ENCODE results near the gene ETF1. TPM values are rescaled to one million over a fixed set of nuclear protein-coding genes. Genes with fewer than 3 reads are reported as not detected.
"Not testable (repeated sequence)": the region's sequence is repeated elsewhere in the genome, so short reads cannot be mapped to it uniquely, and the experiment has no call there.

The ETF1 gene
- total RNA-seq, 1 donor from 2014 or later = 153 TPM

- peaks cover 6% of the 10 kb centered on the region for H3K4me1 ChIP-seq (ENCODE audit: insufficient read depth, low read length)
- no peaks in the 10 kb centered on the region for H3K9me3 Mint-ChIP-seq (ENCODE audit: unreplicated experiment)
- H3K79me2 ChIP-seq (ENCODE audit: insufficient read depth, low read length) = peaks cover 17% of the 10 kb centered on the region
- peaks cover 1% of the 10 kb centered on the region for H3K4me1 Mint-ChIP-seq (ENCODE audit: low read depth, unreplicated experiment)
- peaks cover 59% of the 10 kb centered on the region for H3K36me3 ChIP-seq (ENCODE audit: insufficient read depth, low read length)
- H4K20me1 ChIP-seq (ENCODE audit: insufficient read depth, low read length) = peaks cover 57% of the 10 kb centered on the region
- H3K9me3 ChIP-seq (ENCODE audit: insufficient read depth, low read depth, low read length) = no peaks in the 10 kb centered on the region
- DNase-seq (ENCODE audit: low read depth) (no peak), FAIRE-seq (no peak)
- no peak overlapping the region for H3K4me3 Mint-ChIP-seq (ENCODE audit: unreplicated experiment)
- peaks cover 16% of the 10 kb centered on the region for H3K36me3 Mint-ChIP-seq (ENCODE audit: low read depth, unreplicated experiment)
- no peaks in the 10 kb centered on the region for H3K27me3 ChIP-seq (ENCODE audit: insufficient read depth, low read length)
- no peak overlapping the region for H3K27ac ChIP-seq (ENCODE audit: low read depth, low read length)
- H3K27ac Mint-ChIP-seq (ENCODE audit: unreplicated experiment) = no peak overlapping the region
- TF ChIP-seq, protein P1, sequence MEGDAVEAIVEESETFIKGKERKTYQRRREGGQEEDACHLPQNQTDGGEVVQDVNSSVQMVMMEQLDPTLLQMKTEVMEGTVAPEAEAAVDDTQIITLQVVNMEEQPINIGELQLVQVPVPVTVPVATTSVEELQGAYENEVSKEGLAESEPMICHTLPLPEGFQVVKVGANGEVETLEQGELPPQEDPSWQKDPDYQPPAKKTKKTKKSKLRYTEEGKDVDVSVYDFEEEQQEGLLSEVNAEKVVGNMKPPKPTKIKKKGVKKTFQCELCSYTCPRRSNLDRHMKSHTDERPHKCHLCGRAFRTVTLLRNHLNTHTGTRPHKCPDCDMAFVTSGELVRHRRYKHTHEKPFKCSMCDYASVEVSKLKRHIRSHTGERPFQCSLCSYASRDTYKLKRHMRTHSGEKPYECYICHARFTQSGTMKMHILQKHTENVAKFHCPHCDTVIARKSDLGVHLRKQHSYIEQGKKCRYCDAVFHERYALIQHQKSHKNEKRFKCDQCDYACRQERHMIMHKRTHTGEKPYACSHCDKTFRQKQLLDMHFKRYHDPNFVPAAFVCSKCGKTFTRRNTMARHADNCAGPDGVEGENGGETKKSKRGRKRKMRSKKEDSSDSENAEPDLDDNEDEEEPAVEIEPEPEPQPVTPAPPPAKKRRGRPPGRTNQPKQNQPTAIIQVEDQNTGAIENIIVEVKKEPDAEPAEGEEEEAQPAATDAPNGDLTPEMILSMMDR (IDR thresholded peaks at IDR 0.05; ENCODE audit: insufficient read depth, low read depth, low read length) = no peak
- no peak for TF ChIP-seq EZH2 (IDR thresholded peaks at IDR 0.05; ENCODE audit: insufficient read depth, low read length)
- no peak overlapping the region for H2AFZ ChIP-seq (ENCODE audit: low read depth, low read length)
- no peak overlapping the region for H3K4me3 ChIP-seq (ENCODE audit: insufficient read depth, low read depth, low read length)
- no peak overlapping the region for H3K9ac ChIP-seq (ENCODE audit: low read length)
- no peaks in the 10 kb centered on the region for H3K27me3 Mint-ChIP-seq (ENCODE audit: low read depth, unreplicated experiment)
- no peak overlapping the region for H3K4me2 ChIP-seq (ENCODE audit: low read length)
These were observed 34.1 kb downstream of the ETF1 start for GRCh38 chr5:138508958-138509357.

DNA sequence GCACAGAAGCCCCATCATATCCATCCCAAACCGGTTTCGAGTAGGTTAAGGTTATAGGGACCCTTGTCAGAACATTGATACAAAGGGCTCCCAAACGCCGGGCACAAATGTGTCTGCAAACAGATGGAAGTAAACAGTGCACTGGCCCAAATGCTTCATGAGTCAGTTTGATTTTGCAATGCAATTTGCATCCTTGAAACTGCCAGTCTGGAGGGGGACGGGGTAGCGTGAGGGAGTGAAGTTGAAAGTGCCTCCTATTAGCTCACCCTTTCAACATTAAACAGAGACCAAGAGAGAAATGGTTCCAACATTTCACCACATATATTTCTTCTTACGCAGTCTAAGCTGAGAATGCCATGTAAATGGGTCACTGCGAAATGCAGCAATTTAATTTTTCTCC lies 35.6 kb downstream of the ETF1 start:
- H3K9ac ChIP-seq (ENCODE audit: low read length); DNase-seq (ENCODE audit: low read depth); H3K9me3 Mint-ChIP-seq (ENCODE audit: unreplicated experiment); H3K27ac Mint-ChIP-seq (ENCODE audit: unreplicated experiment); H3K27me3 Mint-ChIP-seq (ENCODE audit: low read depth, unreplicated experiment); H3K27me3 ChIP-seq (ENCODE audit: insufficient read depth, low read length); H3K4me2 ChIP-seq (ENCODE audit: low read length); H3K4me3 ChIP-seq (ENCODE audit: insufficient read depth, low read depth, low read length); H3K9me3 ChIP-seq (ENCODE audit: insufficient read depth, low read depth, low read length); H3K27ac ChIP-seq (ENCODE audit: low read depth, low read length); FAIRE-seq; H3K4me3 Mint-ChIP-seq (ENCODE audit: unreplicated experiment); H3K4me1 ChIP-seq (ENCODE audit: insufficient read depth, low read length); H3K4me1 Mint-ChIP-seq (ENCODE audit: low read depth, unreplicated experiment); H2AFZ ChIP-seq (ENCODE audit: low read depth, low read length): not testable (repeated sequence)
- peaks cover 11% of the 10 kb centered on the region for H3K36me3 Mint-ChIP-seq (ENCODE audit: low read depth, unreplicated experiment)
- Histone ChIP-seq H4K20me1 (ENCODE audit: insufficient read depth, low read length) (peaks cover 62% of the 10 kb centered on the region), H3K79me2 (ENCODE audit: insufficient read depth, low read length) (peaks cover 14% of the 10 kb centered on the region), H3K36me3 (ENCODE audit: insufficient read depth, low read length) (peaks cover 48% of the 10 kb centered on the region)

GRCh38 chr5:138506370-138507306 lies 36.4 kb downstream of the ETF1 start:
- no peak overlapping the region for H3K27ac ChIP-seq (ENCODE audit: low read depth, low read length)
- no peak overlapping the region for H3K4me3 ChIP-seq (ENCODE audit: insufficient read depth, low read depth, low read length)
- no peak overlapping the region for H3K4me2 ChIP-seq (ENCODE audit: low read length)
- H4K20me1 ChIP-seq (ENCODE audit: insufficient read depth, low read length) = peaks cover 62% of the 10 kb centered on the region
- TF ChIP-seq, protein P1 (IDR thresholded peaks at IDR 0.05; ENCODE audit: insufficient read depth, low read depth, low read length) = no peak
- TF ChIP-seq EZH2 (IDR thresholded peaks at IDR 0.05; ENCODE audit: insufficient read depth, low read length) = no peak
- H2AFZ ChIP-seq (ENCODE audit: low read depth, low read length) = no peak overlapping the region
- H3K9me3 Mint-ChIP-seq (ENCODE audit: unreplicated experiment) = no peaks in the 10 kb centered on the region
- peaks cover 6% of the 10 kb centered on the region for H3K4me1 ChIP-seq (ENCODE audit: insufficient read depth, low read length)
- H3K4me3 Mint-ChIP-seq (ENCODE audit: unreplicated experiment) = no peak overlapping the region
- peaks cover 1% of the 10 kb centered on the region for H3K4me1 Mint-ChIP-seq (ENCODE audit: low read depth, unreplicated experiment)
- H3K27ac Mint-ChIP-seq (ENCODE audit: unreplicated experiment) = no peak overlapping the region
- no peak for FAIRE-seq
- DNase-seq (ENCODE audit: low read depth) = no peak
- peaks cover 11% of the 10 kb centered on the region for H3K36me3 Mint-ChIP-seq (ENCODE audit: low read depth, unreplicated experiment)
- H3K36me3 ChIP-seq (ENCODE audit: insufficient read depth, low read length) = peaks cover 42% of the 10 kb centered on the region
- H3K27me3 ChIP-seq (ENCODE audit: insufficient read depth, low read length) = no peaks in the 10 kb centered on the region
- H3K9me3 ChIP-seq (ENCODE audit: insufficient read depth, low read depth, low read length) = no peaks in the 10 kb centered on the region
- H3K9ac ChIP-seq (ENCODE audit: low read length) = no peak overlapping the region
- no peaks in the 10 kb centered on the region for H3K27me3 Mint-ChIP-seq (ENCODE audit: low read depth, unreplicated experiment)
- H3K79me2 ChIP-seq (ENCODE audit: insufficient read depth, low read length) = peaks cover 10% of the 10 kb centered on the region

Data from astrocyte (in vitro differentiated cells and primary cell).